SK-N-MC (cell line): ENCODE measurements around the gene SMTNL1.

Experiments
- EZH2 ChIP-seq: fragments of 200-600 bp; sonication (generic); IDR thresholded peaks from one replicate; pipeline ENCODE4 v1.6.1; 2017; ENCODE audit warnings: antibody characterized with exemption
- FOXP2 ChIP-seq: optimal IDR thresholded peaks from 2 replicates; pipeline ENCODE3; 2011; ENCODE audit warnings: mild to moderate bottlenecking, moderate library complexity; ENCODE audit not compliant: insufficient read depth; ENCODE audit errors: extremely low read length, control extremely low read depth

GRCh38 chr11:57545883-57546282 lies 8.5 kb downstream of the SMTNL1 start:
- TF ChIP-seq FOXP2 (no peak), EZH2 (no peak)
